NCI-H460 (cell line): ENCODE data around the gene SMG6. TPM values are rescaled to one million over a fixed set of nuclear protein-coding genes. Genes with fewer than 3 reads are reported as not detected.

Experiments
- DNase-seq: peaks from one replicate; pipeline ENCODE4 v3.0.0-alpha.2; 2016; ENCODE audit warnings: low read depth; ENCODE audit errors: extremely low read depth
- total RNA-seq: library from RNA; depleted of rRNA; stranded (reverse); fragments of >200 nt; shearing (Covaris generic); gene quantifications from 2 replicates; pipeline ENCODE4 v1.2.3, GENCODE V29; 2014

The SMG6 gene
- total RNA-seq, 1 experiment from 2014 or later: 7.2 TPM

GRCh38 chr17:2055292-2056205 lies 248.0 kb downstream of the SMG6 start:
- no peak for DNase-seq

GRCh38 chr17:2054512-2055291 lies 248.9 kb downstream of the SMG6 start, which contains the start of gene HIC1:
Gene HIC1, plus strand, starts transcription at chr17:2055103. Its CDS starts 1,588 bp downstream, at chr17:2056691.
- DNase-seq: peak; percentile 46

- DNase-seq: no peak
These were observed 249.4 kb downstream of the SMG6 start for GRCh38 chr17:2054262-2054511.

- DNase-seq: peak; percentile 33
These were observed 250.0 kb downstream of the SMG6 start for GRCh38 chr17:2053380-2054261.

- DNase-seq: no peak
These were observed 251.5 kb downstream of the SMG6 start for GRCh38 chr17:2051933-2052559.

- DNase-seq: no peak
These were observed 252.3 kb downstream of the SMG6 start for GRCh38 chr17:2051061-2051932.

- DNase-seq: peak; percentile 46
These were observed 253.1 kb downstream of the SMG6 start for GRCh38 chr17:2050300-2051060.

- DNase-seq: peak; percentile 77
These were observed 254.0 kb downstream of the SMG6 start for GRCh38 chr17:2049333-2050299.

GRCh38 chr17:2048805-2049204 lies 254.8 kb downstream of the SMG6 start:
- no peak for DNase-seq

- no peak for DNase-seq
These were observed 256.0 kb downstream of the SMG6 start for GRCh38 chr17:2047590-2047989.

- no peak for DNase-seq
These were observed 259.2 kb downstream of the SMG6 start for GRCh38 chr17:2044263-2044894.

- no peak for DNase-seq
These were observed 259.8 kb downstream of the SMG6 start for GRCh38 chr17:2043785-2044184.

- no peak for DNase-seq
These were observed 260.7 kb downstream of the SMG6 start for GRCh38 chr17:2042933-2043332.

GRCh38 chr17:2042390-2042847 lies 261.2 kb downstream of the SMG6 start:
- DNase-seq: no peak

- peak; percentile 94 for DNase-seq
These were observed 261.8 kb downstream of the SMG6 start, which contains the start of gene OVCA2 for GRCh38 chr17:2041561-2042389. Gene OVCA2, plus strand, starts transcription at chr17:2042022. Its CDS starts 26 bp downstream, at chr17:2042048.
